Prostate gland (tissue), 2 donors: Measurements from ENCODE around the gene ELOVL1. TPM values are rescaled to one million over a fixed set of nuclear protein-coding genes. Genes with fewer than 3 reads are reported as not detected.
A peak's percentile ranks its signal among the peaks of the same experiment; 100 is the strongest.

Experiments
- DNase-seq: peaks from one replicate; pipeline ENCODE4 v3.0.0-alpha.2; 2019; ENCODE audit warnings: low spot score
- H3K27ac ChIP-seq, 2 donors: fragments of 200-600 bp; sonication (generic); 2 replicates each; pipeline ENCODE4 v1.5.1; 2017 to 2019
- H3K27me3 ChIP-seq: fragments of 200-600 bp; sonication (generic); replicated peaks from 2 replicates; pipeline ENCODE4 v1.5.1; 2019; ENCODE audit not compliant: insufficient read depth
- H3K36me3 ChIP-seq, 2 donors: fragments of 200-600 bp; sonication (generic); 1 replicate in 1 of 2; 2 replicates in 1 of 2; pipeline versions ENCODE4 v1.5.1 to v1.8.1; 2017 to 2019
- H3K4me1 ChIP-seq: fragments of 200-600 bp; sonication (generic); replicated peaks from 2 replicates; pipeline ENCODE4 v1.5.1; 2019
- H3K4me3 ChIP-seq, 2 donors: fragments of 200-600 bp; sonication (generic); 2 replicates each; pipeline ENCODE4 v1.5.1; 2017 to 2019
- H3K9me3 ChIP-seq: fragments of 200-600 bp; sonication (generic); 2 replicates; pipeline ENCODE4 v1.5.1; 2017
- CTCF ChIP-seq, 4 experiments: fragments of 200-600 bp in 2 of 4; fragments of 450-650 bp in 2 of 4; sonication (generic) in 2 of 4; IDR thresholded peaks; 1 replicate in 3 of 4; 2 replicates in 1 of 4; pipeline ENCODE4 v1.5.1; 2016 to 2019; ENCODE audit warnings: antibody characterized with exemption in 4 of 4, mild to moderate bottlenecking in 2 of 4, moderate library complexity in 2 of 4
- POLR2A ChIP-seq: fragments of 450-650 bp; IDR thresholded peaks from one replicate; pipeline ENCODE4 v1.6.1; 2016; ENCODE audit warnings: antibody characterized with exemption, mild to moderate bottlenecking
- POLR2AphosphoS5 ChIP-seq: sonication (generic); formaldehyde crosslinking; IDR thresholded peaks from one replicate; pipeline ENCODE4 v1.6.1; 2017; ENCODE audit warnings: antibody characterized with exemption
- WGBS: methylation state at CpG from one replicate; pipeline ENCODE4 v1.1.5; 2018; 5-methylcytosine and 5-hydroxymethylcytosine counted together
- intact Hi-C: fragments of 100-400 bp; cut with DNase I; formaldehyde crosslinking; loops from one replicate; pipeline ENCODE4 v1.14.2; 2022
- total RNA-seq, 2 donors: library from RNA; depleted of rRNA; stranded (reverse); fragments of >200 nt; gene quantifications; one replicate each; pipeline ENCODE4 v1.1.0, GENCODE V29; 2016

ELOVL1 gene
- total RNA-seq, 2 donors from 2014 or later: 48.6 to 62.0 TPM

GRCh38 chr1:43388613-43389012 lies 20.8 kb upstream of the ELOVL1 start:
- no peak for DNase-seq
- WGBS: 31% methylated on average over 3 of the region's 3 CpGs

DNA sequence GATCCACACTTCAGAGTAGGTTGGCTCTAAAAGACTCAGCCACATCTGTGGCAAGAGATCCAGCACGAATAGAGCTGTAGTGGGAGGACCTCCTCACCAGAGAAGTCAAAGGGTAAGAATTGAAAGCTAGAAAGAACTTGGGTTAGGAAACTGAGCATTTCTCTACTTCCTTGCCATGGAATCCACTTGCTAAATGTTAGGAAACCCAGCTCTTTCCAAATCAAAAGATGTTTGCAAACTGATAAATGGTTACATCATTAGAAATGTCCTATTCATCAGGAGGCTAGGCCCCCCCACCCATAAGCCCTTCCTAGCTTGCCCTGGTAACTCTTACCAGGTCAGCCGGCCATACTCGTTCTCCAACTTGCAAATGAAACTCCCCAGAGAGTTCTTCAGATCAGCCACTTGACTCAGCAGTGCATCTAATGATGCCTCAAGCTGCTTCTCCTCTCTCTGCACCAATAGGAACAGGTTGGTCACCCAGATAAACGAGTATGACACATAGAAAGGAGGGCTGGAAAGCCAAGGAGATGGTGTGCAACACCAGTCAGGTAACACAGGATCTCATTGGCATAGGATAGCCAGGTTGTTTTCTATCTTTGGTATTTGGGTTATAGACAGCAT lies 20.3 kb upstream of the ELOVL1 start:
- intact Hi-C loops: no loop called here
- DNase-seq: no peak
- peaks cover 13% of the 10 kb centered on the region for H3K4me1 ChIP-seq
- TF ChIP-seq POLR2A (no peak), POLR2AphosphoS5 (no peak), CTCF (IDR thresholded peaks at IDR 0.05) (no peak)
- H3K27ac ChIP-seq: peak overlapping the region in 1 of 2 donors; percentile 83
- WGBS: 53% methylated on average over 4 of the region's 4 CpGs
- peaks cover 13 to 19% of the 10 kb centered on the region in 2 donors for H3K36me3 ChIP-seq
- no peaks in the 10 kb centered on the region for H3K9me3 ChIP-seq
- H3K27me3 ChIP-seq: no peaks in the 10 kb centered on the region
- H3K4me3 ChIP-seq: no peak overlapping the region

More at GRCh38 chr1:43388613-43389012, 20.8 kb upstream of the ELOVL1 start:
- Histone ChIP-seq H3K4me1 (peaks cover 13% of the 10 kb centered on the region), H3K27ac (peak overlapping the region in 1 of 2 donors; percentile 83), H3K36me3 (peaks cover 13 to 19% of the 10 kb centered on the region in 2 donors), H3K9me3 (no peaks in the 10 kb centered on the region), H3K27me3 (no peaks in the 10 kb centered on the region), H3K4me3 (peak overlapping the region; percentile 65 to 74)
- TF ChIP-seq POLR2AphosphoS5 (no peak), POLR2A (no peak), CTCF (IDR thresholded peaks at IDR 0.05) (no peak)
- intact Hi-C loops: no loop called here

DNA sequence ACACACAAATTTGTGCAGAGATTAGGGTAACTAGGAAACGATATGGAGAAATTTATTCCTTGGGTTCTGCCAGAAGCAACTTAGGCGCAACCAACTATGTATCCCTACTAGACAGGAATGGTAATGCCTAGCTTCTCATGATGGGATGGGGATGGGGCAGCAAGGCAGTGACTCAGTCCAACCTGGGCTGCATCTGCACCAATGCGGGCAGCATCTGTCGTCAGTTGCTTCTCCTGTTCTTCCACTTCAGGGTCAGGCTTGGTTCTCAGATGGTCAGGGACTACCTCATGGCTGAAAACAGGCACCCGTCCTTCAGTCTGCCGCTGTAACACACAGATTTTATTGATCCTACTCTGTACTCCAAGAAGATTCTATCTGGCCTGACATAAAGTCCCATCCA lies 18.9 kb upstream of the ELOVL1 start:
- WGBS: 91% methylated on average over 6 of the region's 6 CpGs
- intact Hi-C loops: no loop called here
- no peaks in the 10 kb centered on the region for H3K9me3 ChIP-seq
- no peak for TF ChIP-seq POLR2A
- TF ChIP-seq POLR2AphosphoS5: no peak
- TF ChIP-seq CTCF (IDR thresholded peaks at IDR 0.05): no peak
- no peaks in the 10 kb centered on the region for H3K27me3 ChIP-seq
- H3K27ac ChIP-seq: no peak overlapping the region
- H3K4me1 ChIP-seq: peaks cover 13% of the 10 kb centered on the region
- peaks cover 13 to 19% of the 10 kb centered on the region in 2 donors for H3K36me3 ChIP-seq
- no peak overlapping the region for H3K4me3 ChIP-seq
- DNase-seq: no peak

GRCh38 chr1:43383449-43383848 lies 15.6 kb upstream of the ELOVL1 start:
- WGBS: 58% methylated on average over 2 of the region's 2 CpGs
- H3K4me1 ChIP-seq: peaks cover 6% of the 10 kb centered on the region
- DNase-seq: no peak
- no peak overlapping the region for H3K4me3 ChIP-seq
- H3K36me3 ChIP-seq: peaks cover 13 to 19% of the 10 kb centered on the region in 2 donors
- TF ChIP-seq CTCF (IDR thresholded peaks at IDR 0.05) (peak in 2 of 4 experiments; percentile 36 to 37), POLR2A (no peak), POLR2AphosphoS5 (peak; percentile 26)
- H3K27ac ChIP-seq: no peak overlapping the region
- no peaks in the 10 kb centered on the region for H3K27me3 ChIP-seq
- intact Hi-C loops: no loop called here
- H3K9me3 ChIP-seq: no peaks in the 10 kb centered on the region
